Osteocyte (in vitro differentiated cells): Measurements from ENCODE around the gene EXD2. TPM values are rescaled to one million over a fixed set of nuclear protein-coding genes. Genes with fewer than 3 reads are reported as not detected.

ENCODE experiments used
- DNase-seq: peaks from one replicate; pipeline ENCODE4 v3.0.0; 2021; ENCODE audit warnings: mixed read lengths; ENCODE audit not compliant: unreplicated experiment; ENCODE audit errors: extremely low spot score
- H3K27ac Mint-ChIP-seq: one replicate; pipeline ENCODE4 v1.8.0; 2021; ENCODE audit warnings: mild to moderate bottlenecking, mixed read lengths; ENCODE audit not compliant: unreplicated experiment
- H3K27me3 Mint-ChIP-seq: one replicate; pipeline ENCODE4 v1.8.0; 2021; ENCODE audit warnings: mixed read lengths; ENCODE audit not compliant: unreplicated experiment
- H3K36me3 Mint-ChIP-seq: one replicate; pipeline ENCODE4 v1.8.0; 2021; ENCODE audit warnings: mixed read lengths; ENCODE audit not compliant: unreplicated experiment
- H3K4me1 Mint-ChIP-seq: one replicate; pipeline ENCODE4 v1.8.0; 2021; ENCODE audit warnings: mixed read lengths; ENCODE audit not compliant: unreplicated experiment
- H3K4me3 Mint-ChIP-seq: one replicate; pipeline ENCODE4 v1.8.0; 2021; ENCODE audit warnings: mild to moderate bottlenecking, moderate library complexity, mixed read lengths; ENCODE audit not compliant: unreplicated experiment
- H3K9me3 Mint-ChIP-seq: one replicate; pipeline ENCODE4 v1.8.0; 2021; ENCODE audit warnings: mixed read lengths; ENCODE audit not compliant: unreplicated experiment
- total RNA-seq: library from RNA; stranded (reverse); gene quantifications from 2 replicates; pipeline ENCODE4 v1.2.1, GENCODE V29; 2021
- TF ChIP-seq, protein P1 (sequence below): fragments of 200-600 bp; sonication (generic); IDR thresholded peaks from 2 replicates; pipeline ENCODE4 v1.5.0; 2021; ENCODE audit warnings: antibody characterized with exemption, mild to moderate bottlenecking, moderate library complexity

The EXD2 gene
- total RNA-seq, 1 donor from 2014 or later, result 32.9 TPM

DNA sequence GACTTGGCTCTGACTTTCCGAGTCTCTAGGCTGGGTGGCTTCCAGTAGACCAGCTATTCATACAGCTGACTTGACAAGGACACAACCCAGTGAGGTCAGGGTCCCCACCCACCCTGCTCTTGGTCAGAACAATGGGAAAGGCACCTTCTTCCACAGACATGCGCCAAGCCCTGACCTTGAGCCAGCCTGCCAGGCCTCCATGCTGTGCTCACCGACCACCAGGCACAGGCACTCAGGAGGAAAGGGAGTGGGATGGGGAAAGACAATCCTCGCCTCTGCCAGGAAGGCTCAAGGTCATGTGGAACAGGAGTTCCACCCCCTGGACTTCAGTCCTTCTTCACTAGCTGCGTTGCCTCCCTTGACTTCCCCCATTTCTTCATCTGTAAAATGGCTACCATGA, 100.1 kb downstream of the EXD2 start:
- no peaks in the 10 kb centered on the region for H3K27me3 Mint-ChIP-seq

DNA sequence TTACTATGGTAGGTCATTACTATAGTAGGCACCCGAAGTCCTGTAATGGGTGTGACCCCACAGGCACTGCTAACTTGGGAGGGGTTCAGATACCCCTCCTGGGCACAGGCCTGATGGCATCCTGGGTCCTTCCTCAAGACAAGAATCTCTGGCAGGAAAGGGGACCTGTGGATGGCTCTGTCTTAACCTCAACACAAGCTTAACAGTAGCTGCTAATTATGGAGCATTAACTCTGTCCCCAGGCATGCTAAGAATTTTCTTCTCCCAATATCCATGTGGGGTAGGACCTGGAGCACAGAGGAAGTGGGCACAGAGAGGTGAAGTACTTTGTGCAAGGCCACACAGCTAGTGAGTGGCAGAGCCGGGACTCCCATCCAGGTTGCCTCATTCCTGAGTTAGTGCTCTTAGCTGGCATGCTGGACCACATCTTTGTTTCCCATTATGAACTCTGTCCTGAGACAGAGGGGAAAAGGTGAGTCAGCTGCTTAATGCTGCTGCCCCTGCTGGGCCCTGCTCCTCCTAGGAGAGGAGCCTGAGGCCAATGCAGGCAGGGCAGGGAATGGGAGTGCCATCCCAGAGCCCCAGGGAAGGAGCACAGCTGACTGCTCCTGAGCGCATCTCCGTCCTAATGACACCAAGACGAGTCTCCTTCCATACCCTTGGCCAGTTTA, 100.7 kb downstream of the EXD2 start:
- TF ChIP-seq, protein P1, sequence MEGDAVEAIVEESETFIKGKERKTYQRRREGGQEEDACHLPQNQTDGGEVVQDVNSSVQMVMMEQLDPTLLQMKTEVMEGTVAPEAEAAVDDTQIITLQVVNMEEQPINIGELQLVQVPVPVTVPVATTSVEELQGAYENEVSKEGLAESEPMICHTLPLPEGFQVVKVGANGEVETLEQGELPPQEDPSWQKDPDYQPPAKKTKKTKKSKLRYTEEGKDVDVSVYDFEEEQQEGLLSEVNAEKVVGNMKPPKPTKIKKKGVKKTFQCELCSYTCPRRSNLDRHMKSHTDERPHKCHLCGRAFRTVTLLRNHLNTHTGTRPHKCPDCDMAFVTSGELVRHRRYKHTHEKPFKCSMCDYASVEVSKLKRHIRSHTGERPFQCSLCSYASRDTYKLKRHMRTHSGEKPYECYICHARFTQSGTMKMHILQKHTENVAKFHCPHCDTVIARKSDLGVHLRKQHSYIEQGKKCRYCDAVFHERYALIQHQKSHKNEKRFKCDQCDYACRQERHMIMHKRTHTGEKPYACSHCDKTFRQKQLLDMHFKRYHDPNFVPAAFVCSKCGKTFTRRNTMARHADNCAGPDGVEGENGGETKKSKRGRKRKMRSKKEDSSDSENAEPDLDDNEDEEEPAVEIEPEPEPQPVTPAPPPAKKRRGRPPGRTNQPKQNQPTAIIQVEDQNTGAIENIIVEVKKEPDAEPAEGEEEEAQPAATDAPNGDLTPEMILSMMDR, result no peak
- Mint-ChIP-seq H3K4me3 (no peak overlapping the region), H3K27me3 (no peaks in the 10 kb centered on the region), H3K27ac (no peak overlapping the region), H3K9me3 (no peaks in the 10 kb centered on the region), H3K36me3 (no peaks in the 10 kb centered on the region), H3K4me1 (peaks cover 13% of the 10 kb centered on the region)
- DNase-seq, result no peak

More for the DNA sequence above, 100.1 kb downstream of the EXD2 start:
- TF ChIP-seq, protein P1, result no peak
- peaks cover 13% of the 10 kb centered on the region for H3K4me1 Mint-ChIP-seq
- no peaks in the 10 kb centered on the region for H3K36me3 Mint-ChIP-seq
- H3K9me3 Mint-ChIP-seq, result no peaks in the 10 kb centered on the region
- H3K4me3 Mint-ChIP-seq, result no peak overlapping the region
- H3K27ac Mint-ChIP-seq, result no peak overlapping the region
- no peak for DNase-seq

Other genes starting within 250 kb of the EXD2 start
- gene ACTN1, start 212.2 kb upstream of the EXD2 start, total RNA-seq, result 371 and 380 TPM in 2 replicates
- gene DCAF5, start 38.4 kb upstream of the EXD2 start, total RNA-seq, result 49.5 and 56.1 TPM in 2 replicates
- 2.6 and 3.1 TPM in 2 replicates for gene GALNT16, start 68.7 kb downstream of the EXD2 start, total RNA-seq
- 193 and 211 TPM in 2 replicates for gene ERH, start 206.8 kb downstream of the EXD2 start, total RNA-seq
- gene SLC39A9, start 207.2 kb downstream of the EXD2 start, total RNA-seq, result 72.8 and 76.9 TPM in 2 replicates